NCI-H460 (cell line): ENCODE data around the gene MYH4. TPM values are rescaled to one million over a fixed set of nuclear protein-coding genes. Genes with fewer than 3 reads are reported as not detected.

Experiments used
- DNase-seq: peaks from one replicate; pipeline ENCODE4 v3.0.0-alpha.2; 2016; ENCODE audit warnings: low read depth; ENCODE audit errors: extremely low read depth
- total RNA-seq: library from RNA; depleted of rRNA; stranded (reverse); fragments of >200 nt; shearing (Covaris generic); gene quantifications from 2 replicates; pipeline ENCODE4 v1.2.3, GENCODE V29; 2014; rRNA removed

MYH4 gene
- total RNA-seq, 1 experiment from 2014 or later: not detected

DNA sequence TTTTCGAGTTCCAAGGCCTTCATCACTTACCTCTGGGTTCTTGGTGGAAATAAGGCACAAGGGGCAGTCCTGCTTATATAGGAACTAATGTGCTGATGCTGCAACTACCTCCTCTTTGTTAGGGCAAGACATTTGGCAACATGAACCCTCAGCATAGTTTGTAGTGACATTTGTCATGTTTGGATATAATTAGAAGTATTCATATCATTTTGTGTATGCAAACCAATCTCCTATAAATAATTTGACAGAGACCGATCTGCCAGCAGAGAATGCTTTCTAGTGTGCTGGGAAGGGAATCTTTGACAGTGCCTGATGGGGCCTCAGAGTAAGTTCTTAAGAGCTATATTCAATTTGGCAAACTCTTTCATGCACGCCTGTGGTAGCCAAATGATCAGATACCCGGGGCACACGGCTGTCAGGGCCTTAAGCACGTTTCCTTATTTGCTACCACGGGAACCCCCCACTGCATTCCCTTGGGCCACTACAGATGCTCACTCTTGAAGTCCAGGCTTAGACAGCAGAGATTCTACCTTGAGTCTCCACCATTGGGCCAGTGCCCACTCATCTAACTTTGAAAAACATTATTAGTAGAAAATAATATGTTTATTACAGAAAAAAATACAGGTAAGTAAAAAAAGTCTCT lies 47.3 kb downstream of the MYH4 start, which contains the start of gene MYH8:
Gene MYH8 (minus strand): TSS at position 51 of the 643 bp plus-strand sequence. CDS start 1,723 bp downstream, outside the sequence.
- no peak for DNase-seq

DNA sequence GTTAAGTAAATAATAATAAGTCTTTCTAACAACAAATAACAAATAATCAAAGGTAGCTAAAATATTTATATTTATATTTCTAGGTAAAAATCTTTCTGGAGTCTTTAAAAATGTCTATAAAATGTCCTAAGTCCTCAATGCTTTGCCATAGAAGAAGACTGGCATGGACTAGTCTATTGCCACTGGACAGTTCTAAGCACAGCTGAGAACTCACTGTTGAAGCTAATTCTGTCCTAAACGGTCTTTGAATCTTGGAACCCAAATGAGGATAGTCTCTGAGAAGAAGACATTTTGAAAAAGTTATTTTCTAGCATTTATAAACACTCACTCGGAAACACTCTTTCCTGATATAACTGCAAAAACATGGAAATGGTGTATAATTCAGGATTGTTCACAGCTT lies 48.1 kb downstream of the MYH4 start:
- no peak for DNase-seq

DNA sequence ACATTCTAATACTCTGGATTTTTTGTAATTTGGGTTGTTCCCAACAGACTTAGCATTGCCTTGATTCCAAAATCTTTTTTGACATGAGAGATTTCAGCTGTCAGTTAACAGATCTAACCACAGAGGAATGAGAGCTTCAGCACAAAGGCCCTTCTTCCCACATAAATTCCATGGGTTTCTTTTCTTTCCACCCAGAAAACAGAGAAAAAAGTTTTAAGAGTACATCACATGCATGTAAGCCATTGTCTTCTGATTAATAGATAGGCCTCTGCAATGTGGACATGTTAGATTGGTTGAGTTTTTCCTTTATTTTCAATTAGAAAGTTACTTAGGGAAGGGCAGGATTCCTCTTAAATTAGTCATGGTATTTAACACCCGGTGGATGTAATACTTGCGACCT lies 48.5 kb downstream of the MYH4 start:
- DNase-seq: no peak

- no peak for DNase-seq
Observed at GRCh38 chr17:10417431-10417830, 51.9 kb downstream of the MYH4 start.

- DNase-seq: no peak
Observed at GRCh38 chr17:10415161-10415560, 54.2 kb downstream of the MYH4 start.

- no peak for DNase-seq
Observed at GRCh38 chr17:10403589-10403988, 65.8 kb downstream of the MYH4 start.

- no peak for DNase-seq
Observed at GRCh38 chr17:10398352-10398751, 71.0 kb downstream of the MYH4 start.

GRCh38 chr17:10396524-10397163 lies 72.7 kb downstream of the MYH4 start:
- DNase-seq: no peak

DNA sequence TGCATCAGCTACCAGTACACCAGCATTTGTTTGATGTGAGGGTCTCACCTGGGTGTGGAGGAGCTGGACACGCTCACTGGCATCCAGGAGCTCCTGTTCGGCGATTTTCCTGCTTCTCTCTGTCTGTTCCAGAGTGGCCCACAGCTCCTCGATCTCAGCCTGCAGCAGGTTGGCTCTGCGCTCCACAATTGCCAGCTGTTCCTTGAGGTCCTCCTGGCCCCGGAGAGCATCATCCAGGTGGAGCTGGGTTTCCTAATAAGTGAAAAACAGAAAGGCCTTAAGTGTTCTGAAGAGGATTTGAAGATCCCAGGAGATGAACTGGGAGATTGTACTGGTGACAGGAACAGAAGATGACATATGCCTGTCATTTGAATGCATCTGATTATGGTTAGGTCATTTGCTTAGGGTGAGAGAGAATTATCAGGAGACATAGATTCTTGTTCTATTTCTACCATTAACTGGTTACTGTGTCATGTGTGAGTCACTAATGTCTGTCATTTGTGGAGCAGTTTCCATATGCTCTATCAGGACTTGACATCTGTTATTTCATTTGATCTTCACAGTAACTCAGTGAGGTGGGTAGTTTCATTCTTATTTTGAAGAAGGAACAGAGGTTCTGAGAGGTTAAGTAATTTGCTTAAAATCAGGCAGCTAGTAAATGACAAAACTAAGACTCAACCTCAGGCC lies 75.0 kb downstream of the MYH4 start:
- no peak for DNase-seq

Other genes starting within 250 kb of the MYH4 start
- gene MYH13, start 96.6 kb downstream of the MYH4 start, total RNA-seq: not detected in 2 replicates
- gene MYH8, start 47.6 kb downstream of the MYH4 start, total RNA-seq: not detected in 2 replicates
- gene MYH1, start 49.0 kb upstream of the MYH4 start, total RNA-seq: not detected in 2 replicates
- gene MYH2, start 80.1 kb upstream of the MYH4 start, total RNA-seq: not detected in 2 replicates
- gene MYH3, start 187.8 kb upstream of the MYH4 start, total RNA-seq: 0.06 and 0.40 TPM in 2 replicates
- gene SCO1, start 228.0 kb upstream of the MYH4 start, total RNA-seq: 51.1 and 62.8 TPM in 2 replicates
- gene ADPRM, start 228.0 kb upstream of the MYH4 start, total RNA-seq: 30.5 and 32.8 TPM in 2 replicates